Smooth muscle cell (in vitro differentiated cells): ENCODE data around the gene GDPD5. TPM values are rescaled to one million over a fixed set of nuclear protein-coding genes. Genes with fewer than 3 reads are reported as not detected.

Experiments used
- DNase-seq: peaks from one replicate; lab custom pipeline; 2025; ENCODE audit not compliant: unreplicated experiment; lab: John Stamatoyannopoulos, UW
- H2AFZ ChIP-seq: fragments of 200-600 bp; sonication (generic); 2 replicates; pipeline ENCODE4 v1.6.0; 2016; ENCODE audit warnings: antibody characterized with exemption, low read depth, mild to moderate bottlenecking
- H3F3A ChIP-seq: fragments of 200-600 bp; sonication (generic); 2 replicates; pipeline ENCODE4 v1.6.0; 2017; ENCODE audit warnings: antibody characterized with exemption, low read depth
- H3K27ac ChIP-seq: fragments of 200-600 bp; sonication (generic); 2 replicates; pipeline ENCODE4 v1.5.1; 2016; ENCODE audit warnings: low read depth, mild to moderate bottlenecking
- H3K27me3 ChIP-seq: fragments of 200-600 bp; sonication (generic); 2 replicates; pipeline ENCODE4 v1.6.1; 2016; ENCODE audit warnings: low read depth, mild to moderate bottlenecking
- H3K36me3 ChIP-seq: fragments of 200-600 bp; sonication (generic); 2 replicates; pipeline ENCODE4 v1.5.1; 2016; ENCODE audit warnings: low read depth
- H3K4me1 ChIP-seq: fragments of 200-600 bp; sonication (generic); 2 replicates; pipeline ENCODE4 v1.5.1; 2016; ENCODE audit warnings: low read depth
- H3K4me2 ChIP-seq: fragments of 200-600 bp; sonication (generic); 2 replicates; pipeline ENCODE4 v1.6.0; 2016; ENCODE audit warnings: mild to moderate bottlenecking
- H3K4me3 ChIP-seq: fragments of 200-600 bp; sonication (generic); 2 replicates; pipeline ENCODE4 v1.5.1; 2016; ENCODE audit warnings: mild to moderate bottlenecking
- H3K79me2 ChIP-seq: fragments of 200-600 bp; sonication (generic); 2 replicates; pipeline ENCODE4 v1.6.0; 2016; ENCODE audit warnings: low read depth, mild to moderate bottlenecking
- H3K9ac ChIP-seq: fragments of 200-600 bp; sonication (generic); 2 replicates; pipeline ENCODE4 v1.6.0; 2016; ENCODE audit warnings: low read depth
- H3K9me3 ChIP-seq: fragments of 200-600 bp; sonication (generic); replicated peaks from 2 replicates; pipeline ENCODE4 v1.5.1; 2016; ENCODE audit warnings: low read depth
- H4K20me1 ChIP-seq: fragments of 200-600 bp; sonication (generic); 2 replicates; pipeline ENCODE4 v1.6.0; 2016; ENCODE audit warnings: low read depth
- WGBS: methylation state at CpG from one replicate; pipeline ENCODE4 v1.1.7; 2016; ENCODE audit warnings: low lambda C conversion rate; 5-methylcytosine and 5-hydroxymethylcytosine counted together
- polyA plus RNA-seq: library from polyadenylated mRNA; unstranded; fragments of >200 nt; fragmentation: Nextera tagmentation; extraction: Ambion mirVana; gene quantifications from 2 replicates; pipeline ENCODE4 v1.2.1, GENCODE V29; 2016
- total RNA-seq: library from RNA; depleted of rRNA; stranded (reverse); fragments of >200 nt; gene quantifications from 2 replicates; pipeline ENCODE4 v1.2.3, GENCODE V29; 2014
- TF ChIP-seq, protein P1 (sequence below): fragments of 200-600 bp; sonication (generic); IDR thresholded peaks from 2 replicates; pipeline ENCODE4 v1.5.1; 2017; ENCODE audit warnings: borderline replicate concordance, mild to moderate bottlenecking, antibody characterized with exemption; ENCODE audit not compliant: insufficient read depth, poor library complexity, severe bottlenecking

GDPD5 gene
- total and polyA plus RNA-seq, 2 experiments from 2014 or later = 2.3 to 5.8 TPM

GRCh38 chr11:75505916-75506692, 19.6 kb downstream of the GDPD5 start:
- TF ChIP-seq, protein P1, sequence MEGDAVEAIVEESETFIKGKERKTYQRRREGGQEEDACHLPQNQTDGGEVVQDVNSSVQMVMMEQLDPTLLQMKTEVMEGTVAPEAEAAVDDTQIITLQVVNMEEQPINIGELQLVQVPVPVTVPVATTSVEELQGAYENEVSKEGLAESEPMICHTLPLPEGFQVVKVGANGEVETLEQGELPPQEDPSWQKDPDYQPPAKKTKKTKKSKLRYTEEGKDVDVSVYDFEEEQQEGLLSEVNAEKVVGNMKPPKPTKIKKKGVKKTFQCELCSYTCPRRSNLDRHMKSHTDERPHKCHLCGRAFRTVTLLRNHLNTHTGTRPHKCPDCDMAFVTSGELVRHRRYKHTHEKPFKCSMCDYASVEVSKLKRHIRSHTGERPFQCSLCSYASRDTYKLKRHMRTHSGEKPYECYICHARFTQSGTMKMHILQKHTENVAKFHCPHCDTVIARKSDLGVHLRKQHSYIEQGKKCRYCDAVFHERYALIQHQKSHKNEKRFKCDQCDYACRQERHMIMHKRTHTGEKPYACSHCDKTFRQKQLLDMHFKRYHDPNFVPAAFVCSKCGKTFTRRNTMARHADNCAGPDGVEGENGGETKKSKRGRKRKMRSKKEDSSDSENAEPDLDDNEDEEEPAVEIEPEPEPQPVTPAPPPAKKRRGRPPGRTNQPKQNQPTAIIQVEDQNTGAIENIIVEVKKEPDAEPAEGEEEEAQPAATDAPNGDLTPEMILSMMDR = no peak
- Histone ChIP-seq H3F3A (no peaks in the 10 kb centered on the region), H3K4me3 (no peak overlapping the region), H3K27me3 (no peaks in the 10 kb centered on the region), H3K27ac (no peak overlapping the region), H4K20me1 (no peaks in the 10 kb centered on the region), H2AFZ (no peak overlapping the region), H3K4me2 (no peak overlapping the region), H3K36me3 (no peaks in the 10 kb centered on the region), H3K9ac (no peak overlapping the region), H3K79me2 (no peaks in the 10 kb centered on the region), H3K4me1 (no peaks in the 10 kb centered on the region), H3K9me3 (no peaks in the 10 kb centered on the region)
- no peak for DNase-seq
- WGBS = 86% methylated on average over 11 of the region's 11 CpGs

GRCh38 chr11:75504501-75504900, 21.2 kb downstream of the GDPD5 start:
- DNase-seq = no peak
- no peak overlapping the region for H3K9ac ChIP-seq
- H3K9me3 ChIP-seq = no peaks in the 10 kb centered on the region
- 96% methylated on average over 5 of the region's 5 CpGs for WGBS
- TF ChIP-seq, protein P1 = no peak
- no peak overlapping the region for H3K4me2 ChIP-seq
- H3K27me3 ChIP-seq = no peaks in the 10 kb centered on the region
- no peaks in the 10 kb centered on the region for H3F3A ChIP-seq
- no peaks in the 10 kb centered on the region for H4K20me1 ChIP-seq
- no peak overlapping the region for H2AFZ ChIP-seq
- H3K4me3 ChIP-seq = no peak overlapping the region
- no peaks in the 10 kb centered on the region for H3K36me3 ChIP-seq
- H3K4me1 ChIP-seq = no peaks in the 10 kb centered on the region
- H3K27ac ChIP-seq = no peak overlapping the region
- H3K79me2 ChIP-seq = no peaks in the 10 kb centered on the region

- Histone ChIP-seq H2AFZ (no peak overlapping the region), H4K20me1 (no peaks in the 10 kb centered on the region), H3K9ac (no peak overlapping the region), H3K4me3 (no peak overlapping the region), H3K27ac (no peak overlapping the region), H3K27me3 (no peaks in the 10 kb centered on the region), H3K9me3 (no peaks in the 10 kb centered on the region), H3F3A (no peaks in the 10 kb centered on the region), H3K4me2 (no peak overlapping the region), H3K79me2 (no peaks in the 10 kb centered on the region), H3K36me3 (no peaks in the 10 kb centered on the region), H3K4me1 (no peaks in the 10 kb centered on the region)
- DNase-seq = no peak
- 83% methylated on average over 5 of the region's 5 CpGs for WGBS
- TF ChIP-seq, protein P1 = no peak
These were observed 22.1 kb downstream of the GDPD5 start for GRCh38 chr11:75503531-75504099.

DNA sequence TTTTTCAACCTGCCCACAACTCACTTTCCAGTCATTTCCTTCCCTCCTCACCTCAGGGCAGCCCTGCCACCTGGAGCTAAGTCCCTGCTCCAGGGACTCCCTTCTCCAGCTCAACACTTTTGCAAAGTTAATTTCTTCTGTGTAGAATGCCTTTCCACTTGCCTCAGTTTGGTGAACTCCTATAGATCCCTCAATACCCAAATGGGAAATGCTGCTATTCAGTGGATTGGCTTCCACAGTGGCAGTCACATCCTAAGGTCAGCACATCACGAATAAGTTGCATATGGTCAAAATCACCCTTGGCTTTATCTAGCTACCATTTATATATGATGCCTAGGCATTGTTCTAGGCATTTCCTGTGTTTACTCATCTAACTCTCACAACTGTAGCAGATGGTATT, 23.6 kb downstream of the GDPD5 start:
- H3K36me3 ChIP-seq = no peaks in the 10 kb centered on the region
- H3K4me3 ChIP-seq = no peak overlapping the region
- TF ChIP-seq, protein P1 = no peak
- no peak overlapping the region for H3K4me2 ChIP-seq
- DNase-seq = no peak
- H2AFZ ChIP-seq = no peak overlapping the region
- no peak overlapping the region for H3K9ac ChIP-seq
- no peaks in the 10 kb centered on the region for H3F3A ChIP-seq
- 85% methylated on average over 1 of the region's 1 CpG for WGBS
- no peaks in the 10 kb centered on the region for H3K27me3 ChIP-seq
- H3K9me3 ChIP-seq = no peaks in the 10 kb centered on the region
- no peak overlapping the region for H3K27ac ChIP-seq
- no peaks in the 10 kb centered on the region for H4K20me1 ChIP-seq
- H3K79me2 ChIP-seq = no peaks in the 10 kb centered on the region
- no peaks in the 10 kb centered on the region for H3K4me1 ChIP-seq
